Fibroblast of skin of right biceps (primary cell): ENCODE data around the gene NRP1.
A peak's percentile ranks its signal among the peaks of the same experiment; 100 is the strongest.

ENCODE experiments used
- DNase-seq: peaks from one replicate; pipeline ENCODE4 v3.0.0-alpha.2; 2013

Gene NRP1

GRCh38 chr10:33174674-33175434, 159.6 kb downstream of the NRP1 start:
- peak; percentile 26 for DNase-seq

DNA sequence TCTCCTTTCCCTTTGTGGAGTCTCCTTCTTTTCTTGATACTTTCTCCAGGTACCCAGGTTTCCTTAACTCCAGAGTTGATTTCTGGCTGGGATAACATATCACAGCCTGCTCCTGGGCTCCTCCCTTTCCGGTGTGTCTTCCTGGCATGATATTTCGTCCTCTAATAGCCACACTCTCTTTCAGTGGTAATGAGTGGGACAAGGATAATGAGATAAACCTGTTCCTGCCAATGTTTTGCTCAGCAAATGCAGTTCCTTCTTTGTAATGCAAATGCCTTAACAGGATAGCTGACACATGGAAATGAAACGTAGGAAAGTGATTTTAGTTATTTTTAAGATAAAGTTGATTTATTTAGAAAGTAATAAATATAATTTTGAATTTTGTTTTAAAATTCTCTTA, 168.6 kb downstream of the NRP1 start:
- DNase-seq: no peak

DNA sequence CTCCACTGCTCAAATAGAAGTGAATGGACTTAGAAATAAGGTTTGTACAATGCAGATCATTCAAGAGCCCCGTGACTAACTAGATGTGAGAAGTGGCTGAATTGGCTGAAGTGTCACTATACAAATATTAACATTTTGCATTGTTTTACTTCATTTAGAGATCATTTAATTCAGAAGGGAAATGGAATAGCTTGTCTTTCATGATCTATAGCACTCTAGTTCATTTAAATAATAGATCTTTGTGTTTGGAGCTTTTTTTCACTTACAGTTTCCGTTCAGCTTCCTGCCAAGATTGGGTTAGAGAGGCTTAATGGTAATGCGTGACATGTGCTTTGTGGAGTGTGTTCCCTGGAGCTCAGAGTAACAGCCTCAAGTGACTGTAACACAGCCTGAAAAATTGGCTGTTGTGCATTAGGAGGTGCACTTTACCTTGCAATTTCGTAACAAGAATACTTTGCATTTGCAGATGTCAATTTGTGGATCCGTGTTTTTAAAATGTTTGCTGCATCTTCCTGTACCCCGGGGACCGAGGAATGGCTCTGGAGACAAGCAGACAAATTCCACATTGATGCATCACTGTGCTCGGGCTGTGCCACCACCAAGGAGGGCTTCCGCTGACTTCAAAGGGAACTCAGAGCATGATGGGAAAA, 170.3 kb downstream of the NRP1 start:
- DNase-seq: peak; percentile 77

DNA sequence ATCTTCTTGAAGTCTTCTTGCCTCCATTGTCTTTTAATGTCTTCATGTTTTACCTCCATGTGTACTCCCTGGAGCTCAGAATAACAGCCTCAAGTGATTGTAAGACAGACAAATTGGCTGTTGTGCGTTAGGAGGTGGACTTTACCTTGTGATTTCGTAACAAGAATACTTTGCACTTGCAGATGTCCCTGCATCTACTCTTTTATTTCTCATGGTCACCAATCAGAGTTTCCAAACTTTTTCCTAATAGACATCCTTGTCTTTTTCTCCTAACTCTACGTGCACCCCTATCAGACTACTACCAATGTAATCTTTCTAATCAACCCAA, 172.3 kb downstream of the NRP1 start:
- DNase-seq: no peak

GRCh38 chr10:33161550-33162247, 172.8 kb downstream of the NRP1 start:
- DNase-seq: no peak

DNA sequence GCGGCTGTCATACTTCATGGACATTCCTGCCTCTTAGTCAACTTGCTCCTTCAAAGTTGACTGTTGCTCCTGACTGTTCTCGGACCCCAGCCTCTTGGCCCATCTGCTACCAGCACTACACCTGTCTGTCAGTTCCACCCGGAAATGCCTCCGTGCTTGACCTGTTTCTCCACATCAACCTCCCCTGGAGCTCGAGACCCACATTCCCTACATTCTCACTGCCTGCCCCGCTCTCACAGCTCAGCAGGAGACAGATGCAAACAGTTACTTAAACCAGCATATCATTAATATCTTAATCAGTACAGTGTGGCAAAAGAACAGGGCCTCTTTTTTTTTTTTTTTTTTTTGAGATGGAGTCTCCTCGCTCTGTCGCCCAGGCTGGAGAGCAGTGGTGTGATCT, 174.3 kb downstream of the NRP1 start:
- peak; percentile 47 for DNase-seq

DNA sequence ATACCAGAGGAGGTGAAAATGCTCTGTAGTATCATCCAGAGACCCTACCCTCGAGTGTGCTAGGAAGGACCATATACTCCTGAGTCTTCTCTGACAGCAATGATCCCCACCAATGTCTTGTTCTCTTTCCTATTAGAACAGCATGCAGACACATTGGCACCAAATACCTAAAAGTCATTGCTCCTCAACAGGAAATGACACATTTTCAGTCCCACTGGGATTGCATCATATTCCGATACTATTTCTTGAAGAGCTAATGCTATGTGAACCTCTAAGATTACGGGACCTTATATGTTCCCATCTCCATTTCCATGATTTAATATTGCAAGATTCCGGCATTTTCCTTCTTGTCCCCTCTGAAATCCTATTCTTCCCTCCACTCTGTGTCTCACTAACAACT, 177.4 kb downstream of the NRP1 start:
- DNase-seq: peak; percentile 89

- peak; percentile 82 for DNase-seq
These were observed 178.5 kb downstream of the NRP1 start for GRCh38 chr10:33155720-33156638.

DNA sequence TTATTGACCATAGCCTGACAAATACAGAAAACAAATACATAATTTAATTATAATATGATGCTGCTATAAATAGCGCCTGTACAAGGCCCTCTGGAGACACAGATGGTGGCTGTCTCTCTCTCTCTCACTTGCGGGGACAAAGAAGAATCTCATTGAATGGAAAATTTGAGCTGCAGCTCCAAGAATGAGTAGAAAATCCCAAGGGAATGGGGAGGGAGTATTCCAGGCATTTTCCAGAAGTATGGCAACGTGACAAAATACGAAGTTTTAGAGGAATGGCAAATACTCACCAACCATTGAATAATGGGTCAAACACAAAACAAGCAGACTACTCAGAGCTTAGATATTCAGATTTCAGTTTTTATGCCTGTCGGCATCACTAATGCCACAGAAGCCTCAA, 179.9 kb downstream of the NRP1 start:
- DNase-seq: peak; percentile 96

DNA sequence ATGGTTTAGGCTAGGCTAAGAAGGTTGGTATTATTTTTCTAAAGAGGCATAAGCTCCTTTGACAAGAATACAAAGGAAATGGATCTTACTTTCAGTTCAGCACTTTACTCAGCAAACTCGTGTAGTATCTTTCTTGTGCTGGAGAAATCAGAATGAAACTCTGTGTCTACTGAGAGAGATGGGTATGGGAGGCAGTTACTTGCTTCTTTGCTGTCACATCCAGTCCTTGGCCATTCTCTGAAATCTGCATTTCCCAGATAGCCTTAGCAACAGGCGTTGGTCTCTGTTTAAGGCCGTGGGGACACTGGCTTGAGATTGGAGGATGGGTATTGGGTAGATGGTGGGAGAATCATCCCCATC, 180.5 kb downstream of the NRP1 start:
- DNase-seq: no peak

GRCh38 chr10:33153251-33153967, 181.1 kb downstream of the NRP1 start:
- no peak for DNase-seq

GRCh38 chr10:33152750-33153149, 181.7 kb downstream of the NRP1 start:
- no peak for DNase-seq

- DNase-seq: no peak
These were observed 182.3 kb downstream of the NRP1 start for GRCh38 chr10:33152146-33152545.

GRCh38 chr10:33151344-33151864, 183.1 kb downstream of the NRP1 start:
- no peak for DNase-seq

- no peak for DNase-seq
These were observed 183.6 kb downstream of the NRP1 start for GRCh38 chr10:33150889-33151288.

- no peak for DNase-seq
These were observed 184.3 kb downstream of the NRP1 start for GRCh38 chr10:33150146-33150545.

DNA sequence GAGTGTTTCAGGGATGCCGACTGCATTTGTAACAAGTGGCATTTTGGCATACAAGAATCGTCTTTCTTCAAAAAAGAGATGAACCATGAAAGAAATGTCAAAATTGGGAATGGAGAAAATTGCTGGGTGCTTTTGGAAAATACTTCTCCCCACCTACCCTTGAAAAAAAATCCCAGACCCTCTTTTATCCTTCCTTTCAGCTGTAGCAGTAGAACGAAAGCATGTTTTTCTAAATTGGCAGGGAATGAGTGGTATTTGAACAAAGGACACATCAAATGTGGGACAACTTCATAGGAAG, 187.5 kb downstream of the NRP1 start:
- DNase-seq: no peak

DNA sequence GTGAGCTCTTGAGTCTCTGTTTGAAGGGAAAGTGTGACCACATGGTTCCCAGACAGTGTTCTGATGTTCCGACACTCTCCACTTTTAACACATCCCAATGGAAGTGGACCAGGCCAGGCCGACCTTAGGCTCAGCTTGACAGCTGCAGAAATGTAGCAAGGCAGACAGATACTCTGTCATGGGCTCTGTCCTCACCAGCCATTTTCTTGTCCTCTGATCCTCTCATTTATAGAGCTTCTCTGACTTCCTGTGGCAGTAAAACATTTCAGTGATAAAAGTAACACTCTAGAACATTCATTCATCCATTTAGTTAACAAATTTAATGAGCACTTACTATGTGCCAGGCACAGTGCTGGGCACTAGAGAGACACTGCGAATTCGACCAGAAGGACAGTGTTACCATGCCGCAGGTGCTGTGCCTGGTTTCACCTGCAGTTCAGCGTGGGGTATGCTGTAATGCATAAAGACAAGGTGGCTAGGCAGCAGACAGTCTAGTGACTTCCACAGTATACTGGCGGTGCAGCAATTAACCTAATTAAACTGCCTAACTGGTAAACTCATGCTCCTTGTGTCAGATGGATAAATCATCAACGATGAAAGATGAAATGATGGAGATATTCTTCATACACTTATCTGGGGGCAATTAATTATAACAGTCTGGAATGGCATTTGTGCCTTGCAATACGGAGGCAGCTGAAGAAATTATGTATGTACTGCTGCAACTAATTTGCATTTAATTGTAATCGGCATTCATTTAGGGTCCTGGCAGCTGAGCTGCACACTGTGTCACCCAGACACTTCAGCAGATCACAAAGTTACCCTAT, 188.1 kb downstream of the NRP1 start:
- no peak for DNase-seq

- peak; percentile 60 for DNase-seq
These were observed 188.8 kb downstream of the NRP1 start for GRCh38 chr10:33145451-33146188.

DNA sequence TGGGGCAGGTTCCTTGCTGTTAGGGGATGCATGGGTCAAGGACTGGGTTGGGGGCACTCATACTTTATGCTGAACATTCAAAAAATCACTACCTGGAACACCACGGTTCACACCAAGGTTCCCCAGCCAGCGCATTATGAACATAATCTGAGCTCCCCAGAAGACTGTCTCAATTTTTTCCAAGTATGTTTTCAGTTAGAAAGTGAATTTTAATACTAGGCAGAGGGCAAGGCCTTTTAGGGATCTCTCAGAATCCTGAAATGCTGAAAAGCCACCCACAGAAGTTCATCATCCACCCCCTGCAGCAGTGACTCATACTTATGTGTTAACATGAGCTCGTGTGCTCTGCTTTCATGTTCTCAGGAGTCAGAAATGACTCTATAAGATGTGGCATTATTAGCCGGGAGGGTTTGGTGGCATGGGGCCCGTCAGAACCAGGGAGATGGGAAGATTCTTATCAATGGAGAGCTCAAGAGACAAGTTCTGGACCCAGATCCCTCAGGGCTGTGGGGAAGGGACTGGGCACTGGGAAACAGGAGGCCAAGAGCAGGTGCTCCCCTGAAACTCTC, 191.2 kb downstream of the NRP1 start:
- DNase-seq: peak; percentile 94
